Ascending aorta (tissue), 2 donors: ENCODE data around the gene ZNF488. TPM values are rescaled to one million over a fixed set of nuclear protein-coding genes. Genes with fewer than 3 reads are reported as not detected.

Experiments used
- DNase-seq, 2 donors: peaks; one replicate each; pipeline ENCODE4 v3.0.0-alpha.2; 2019; ENCODE audit warnings: low spot score in 2 of 2
- H3K27ac ChIP-seq, 2 donors: fragments of 200-600 bp; sonication (generic); one replicate each; pipeline ENCODE4 v1.5.1; 2016 to 2017; ENCODE audit warnings: mild to moderate bottlenecking in 1 of 2
- H3K27me3 ChIP-seq: fragments of 200-600 bp; sonication (generic); one replicate; pipeline ENCODE4 v1.5.1; 2017
- H3K36me3 ChIP-seq, 2 donors: fragments of 200-600 bp; sonication (generic); one replicate each; pipeline ENCODE4 v1.5.1; 2016
- H3K4me1 ChIP-seq, 2 donors: fragments of 200-600 bp; sonication (generic); one replicate each; pipeline ENCODE4 v1.5.1; 2016 to 2017; ENCODE audit warnings: mild to moderate bottlenecking in 1 of 2
- H3K4me3 ChIP-seq, 2 donors: fragments of 200-600 bp; sonication (generic); one replicate each; pipeline ENCODE4 v1.5.1; 2016 to 2017; ENCODE audit warnings: mild to moderate bottlenecking in 1 of 2
- H3K9me3 ChIP-seq, 2 donors: fragments of 200-600 bp; sonication (generic); one replicate each; pipeline ENCODE4 v1.5.1; 2016
- CTCF ChIP-seq, 3 experiments: fragments of 200-600 bp in 2 of 3; fragments of 450-650 bp in 1 of 3; sonication (generic) in 2 of 3; IDR thresholded peaks; one replicate each; pipeline ENCODE4 v1.5.1; 2016 to 2019; ENCODE audit warnings: antibody characterized with exemption in 3 of 3, mild to moderate bottlenecking in 1 of 3, moderate library complexity in 1 of 3
- intact Hi-C: fragments of 100-400 bp; cut with DNase I; formaldehyde crosslinking; loops from one replicate; pipeline ENCODE4 v1.15.1; 2023
- total RNA-seq: library from RNA; depleted of rRNA; stranded (reverse); fragments of >200 nt; gene quantifications from one replicate; pipeline ENCODE4 v1.1.0, GENCODE V29; 2016

ZNF488 gene
- total RNA-seq: not detected

GRCh38 chr10:47384148-47384921 is at the start of gene ZNF488:
ZNF488 (minus strand) TSS chr10:47384293; CDS start chr10:47368829, 15,464 bp downstream.
- intact Hi-C loops: no loop called here
- Histone ChIP-seq H3K4me1 (peaks cover 0 to 5% of the 10 kb centered on the region in 2 donors), H3K4me3 (peak within 1 kb of the TSS; percentile 77 to 82), H3K27ac (peak within 1 kb of the TSS; percentile 69 to 79), H3K27me3 (no peaks in the 10 kb centered on the region), H3K36me3 (no peaks in the 10 kb centered on the region), H3K9me3 (no peaks in the 10 kb centered on the region)
- peak in 1 of 2 donors; percentile 86 for DNase-seq
- TF ChIP-seq CTCF (IDR thresholded peaks at IDR 0.05): no peak

- DNase-seq: no peak
- no peak for TF ChIP-seq CTCF (IDR thresholded peaks at IDR 0.05)
- H3K36me3 ChIP-seq: no peaks in the 10 kb centered on the region
- H3K4me1 ChIP-seq: no peaks in the 10 kb centered on the region
- H3K4me3 ChIP-seq: no peak overlapping the region
- intact Hi-C loops: no loop called here
- H3K27me3 ChIP-seq: no peaks in the 10 kb centered on the region
- no peaks in the 10 kb centered on the region for H3K9me3 ChIP-seq
- no peak overlapping the region for H3K27ac ChIP-seq
Measured at GRCh38 chr10:47425813-47426419, 41.8 kb upstream of the ZNF488 start.

GRCh38 chr10:47424231-47424630 is 40.1 kb upstream of the ZNF488 start:
- no peak for DNase-seq
- Histone ChIP-seq H3K4me1 (no peaks in the 10 kb centered on the region), H3K36me3 (no peaks in the 10 kb centered on the region), H3K27ac (no peak overlapping the region), H3K27me3 (no peaks in the 10 kb centered on the region), H3K4me3 (no peak overlapping the region), H3K9me3 (no peaks in the 10 kb centered on the region)
- no peak for TF ChIP-seq CTCF (IDR thresholded peaks at IDR 0.05)
- intact Hi-C loops: no loop called here

GRCh38 chr10:47423476-47423875 is 39.4 kb upstream of the ZNF488 start:
- H3K4me3 ChIP-seq: no peak overlapping the region
- intact Hi-C loops: no loop called here
- no peaks in the 10 kb centered on the region for H3K4me1 ChIP-seq
- no peak overlapping the region for H3K27ac ChIP-seq
- H3K27me3 ChIP-seq: no peaks in the 10 kb centered on the region
- no peaks in the 10 kb centered on the region for H3K9me3 ChIP-seq
- TF ChIP-seq CTCF (IDR thresholded peaks at IDR 0.05): no peak
- no peaks in the 10 kb centered on the region for H3K36me3 ChIP-seq
- DNase-seq: no peak

GRCh38 chr10:47421057-47421952 is 37.2 kb upstream of the ZNF488 start:
- intact Hi-C loops: no loop called here
- TF ChIP-seq CTCF (IDR thresholded peaks at IDR 0.05): no peak
- H3K4me3 ChIP-seq: no peak overlapping the region
- no peaks in the 10 kb centered on the region for H3K9me3 ChIP-seq
- H3K27ac ChIP-seq: no peak overlapping the region
- no peak for DNase-seq
- no peaks in the 10 kb centered on the region for H3K36me3 ChIP-seq
- H3K4me1 ChIP-seq: no peaks in the 10 kb centered on the region
- H3K27me3 ChIP-seq: no peaks in the 10 kb centered on the region
